SK-N-SH treated with all-trans-retinoic acid at 6 μM for 48 hours (cell line): ENCODE measurements around the gene TUBGCP2.

ENCODE experiments used
- ATAC-seq: fragments of 200-7000 bp; cut with Tn5 transposase; 3 replicates; pipeline ENCODE4 v1.9.1; 2020; ENCODE audit warnings: mild to moderate bottlenecking, moderate library complexity
- BACH2 ChIP-seq: fragments of 250-450 bp; sonication (Bioruptor Pico); IDR thresholded peaks from 2 replicates; pipeline ENCODE4 v1.9.0; 2021; ENCODE audit warnings: mild to moderate bottlenecking, borderline replicate concordance
- CREB5 ChIP-seq: fragments of 250-450 bp; sonication (Bioruptor Pico); IDR thresholded peaks from 2 replicates; pipeline ENCODE4 v1.5.1; 2020; ENCODE audit warnings: low read depth, mild to moderate bottlenecking, moderate library complexity
- CSDC2 ChIP-seq: fragments of 250-450 bp; sonication (Bioruptor Pico); IDR thresholded peaks from 2 replicates; pipeline ENCODE4 v1.5.0; 2020; ENCODE audit warnings: mild to moderate bottlenecking, moderate library complexity
- CSRNP3 ChIP-seq: fragments of 250-450 bp; sonication (Bioruptor Pico); IDR thresholded peaks from 2 replicates; pipeline ENCODE4 v1.5.1; 2021; ENCODE audit warnings: mild to moderate bottlenecking, moderate library complexity
- ESRRG ChIP-seq: fragments of 250-450 bp; sonication (Bioruptor Pico); IDR thresholded peaks from 2 replicates; pipeline ENCODE4 v1.6.1; 2021; ENCODE audit warnings: mild to moderate bottlenecking
- ISL1 ChIP-seq: fragments of 250-450 bp; sonication (Bioruptor Pico); IDR thresholded peaks from 2 replicates; pipeline ENCODE4 v2.1.2; 2022; ENCODE audit warnings: mild to moderate bottlenecking, moderate library complexity
- OSR1 ChIP-seq: fragments of 250-450 bp; sonication (Bioruptor Pico); IDR thresholded peaks from 2 replicates; pipeline ENCODE4 v1.8.0; 2022; ENCODE audit warnings: moderate library complexity, mild to moderate bottlenecking, inconsistent platforms
- PATZ1 ChIP-seq: fragments of 250-450 bp; sonication (Bioruptor Pico); IDR thresholded peaks from 2 replicates; pipeline ENCODE4 v1.8.0; 2020; ENCODE audit warnings: mild to moderate bottlenecking, moderate library complexity, borderline replicate concordance
- POU6F1 ChIP-seq: fragments of 250-450 bp; sonication (Bioruptor Pico); IDR thresholded peaks from 2 replicates; pipeline ENCODE4 v1.8.0; 2021; ENCODE audit warnings: low read depth, mild to moderate bottlenecking, moderate library complexity, borderline replicate concordance
- PPARA ChIP-seq: fragments of 250-450 bp; sonication (Bioruptor Pico); IDR thresholded peaks from 2 replicates; pipeline ENCODE4 v1.5.0; 2020; ENCODE audit warnings: mild to moderate bottlenecking, borderline replicate concordance
- RARB ChIP-seq: fragments of 250-450 bp; sonication (Bioruptor Pico); IDR thresholded peaks from 2 replicates; pipeline ENCODE4 v1.8.0; 2021; ENCODE audit warnings: mild to moderate bottlenecking, moderate library complexity
- SNAI2 ChIP-seq: fragments of 250-450 bp; sonication (Bioruptor Pico); IDR thresholded peaks from 2 replicates; pipeline ENCODE4 v1.5.0; 2020; ENCODE audit warnings: mild to moderate bottlenecking, moderate library complexity
- TCF4 ChIP-seq: fragments of 250-450 bp; sonication (Bioruptor Pico); IDR thresholded peaks from 2 replicates; pipeline ENCODE4 v1.8.0; 2021; ENCODE audit warnings: mild to moderate bottlenecking, moderate library complexity, borderline replicate concordance
- TOX ChIP-seq: fragments of 250-450 bp; sonication (Bioruptor Pico); IDR thresholded peaks from 2 replicates; pipeline ENCODE4 v1.8.0; 2021; ENCODE audit warnings: mild to moderate bottlenecking, moderate library complexity, borderline replicate concordance
- ZFP3 ChIP-seq: fragments of 250-450 bp; sonication (Bioruptor Pico); IDR thresholded peaks from 2 replicates; pipeline ENCODE4 v1.5.0; 2020; ENCODE audit warnings: mild to moderate bottlenecking, moderate library complexity
- ZNF565 ChIP-seq: fragments of 450-650 bp; formaldehyde crosslinking; conservative IDR thresholded peaks from 2 replicates; pipeline ENCODE4 v1.5.0; 2020; ENCODE audit warnings: low read depth, mild to moderate bottlenecking, moderate library complexity
- ZNF70 ChIP-seq: fragments of 450-650 bp; formaldehyde crosslinking; IDR thresholded peaks from 2 replicates; pipeline ENCODE4 v1.5.0; 2020; ENCODE audit warnings: mild to moderate bottlenecking, moderate library complexity
- ZNF8 ChIP-seq: fragments of 450-650 bp; formaldehyde crosslinking; IDR thresholded peaks from 2 replicates; pipeline ENCODE4 v1.5.0; 2020; ENCODE audit warnings: mild to moderate bottlenecking, moderate library complexity

Gene TUBGCP2

GRCh38 chr10:133249975-133250754 lies 58.5 kb downstream of the TUBGCP2 start:
- TF ChIP-seq RARB (CRISPR knock-in tag) (no peak), SNAI2 (CRISPR knock-in tag) (no peak), ISL1 (CRISPR knock-in tag) (no peak), PPARA (CRISPR knock-in tag) (no peak), ZNF565 (CRISPR knock-in tag) (no peak), POU6F1 (CRISPR knock-in tag) (no peak), TCF4 (CRISPR knock-in tag) (no peak), OSR1 (CRISPR knock-in tag) (no peak), TOX (CRISPR knock-in tag) (no peak), BACH2 (no peak), CSRNP3 (CRISPR knock-in tag) (no peak), ZNF70 (CRISPR knock-in tag) (no peak), ZNF8 (CRISPR knock-in tag) (no peak)
- ATAC-seq: no peak

- TF ChIP-seq ZFP3 (CRISPR knock-in tag) (no peak), OSR1 (CRISPR knock-in tag) (no peak), TOX (CRISPR knock-in tag) (no peak), PATZ1 (CRISPR knock-in tag) (no peak), ZNF8 (CRISPR knock-in tag) (no peak), ESRRG (no peak), CSDC2 (CRISPR knock-in tag) (no peak), POU6F1 (CRISPR knock-in tag) (no peak), ISL1 (CRISPR knock-in tag) (no peak), RARB (CRISPR knock-in tag) (no peak), PPARA (CRISPR knock-in tag) (no peak), SNAI2 (CRISPR knock-in tag) (no peak), CREB5 (CRISPR knock-in tag) (no peak), ZNF565 (CRISPR knock-in tag) (no peak), CSRNP3 (CRISPR knock-in tag) (no peak)
- ATAC-seq: no peak; the same call in 2 of the 3 replicates
These were observed 59.4 kb downstream of the TUBGCP2 start for GRCh38 chr10:133249094-133249780.
